Upper lobe of left lung (tissue), 6 donors: Measurements from ENCODE around the gene AKT1S1. TPM values are rescaled to one million over a fixed set of nuclear protein-coding genes. Genes with fewer than 3 reads are reported as not detected.

Source experiments
- ATAC-seq, 2 donors: fragments of 200-7000 bp; cut with Tn5 transposase; one replicate each; pipeline ENCODE4 v1.9.1; 2022; ENCODE audit warnings: mild to moderate bottlenecking in 2 of 2, moderate library complexity in 2 of 2; ENCODE audit not compliant: low FRiP score in 2 of 2
- DNase-seq, 2 donors: peaks; one replicate each; pipeline ENCODE4 v3.0.0-alpha.2; 2019 to 2020
- H3K27ac ChIP-seq, 4 donors: fragments of 200-600 bp; sonication (generic); one replicate each; pipeline ENCODE4 v1.5.1; 2016 to 2019
- H3K27me3 ChIP-seq, 4 donors: fragments of 200-600 bp; sonication (generic); one replicate each; pipeline ENCODE4 v1.5.1; 2017 to 2019
- H3K36me3 ChIP-seq, 4 donors: fragments of 200-600 bp; sonication (generic); one replicate each; pipeline ENCODE4 v1.5.1; 2016 to 2019
- H3K4me1 ChIP-seq, 4 donors: fragments of 200-600 bp; sonication (generic); one replicate each; pipeline ENCODE4 v1.5.1; 2018 to 2019
- H3K4me3 ChIP-seq, 4 donors: fragments of 200-600 bp; sonication (generic); one replicate each; pipeline ENCODE4 v1.5.1; 2017 to 2019; ENCODE audit warnings: mild to moderate bottlenecking in 2 of 4, moderate library complexity in 1 of 4
- H3K9me3 ChIP-seq, 4 donors: fragments of 200-600 bp; sonication (generic); one replicate each; pipeline ENCODE4 v1.5.1; 2018 to 2019
- EP300 ChIP-seq, 4 donors: sonication (generic); formaldehyde crosslinking; IDR thresholded peaks; one replicate each; pipeline ENCODE4 v1.5.1; 2017; ENCODE audit warnings: antibody characterized with exemption in 4 of 4, control low read depth in 2 of 4
- POLR2A ChIP-seq, 4 donors: fragments of 450-650 bp; IDR thresholded peaks; one replicate each; pipeline ENCODE4 v1.5.1; 2016 to 2017; ENCODE audit warnings: antibody characterized with exemption in 4 of 4, mild to moderate bottlenecking in 2 of 4
- POLR2AphosphoS5 ChIP-seq, 2 donors: sonication (generic); formaldehyde crosslinking; IDR thresholded peaks; one replicate each; pipeline ENCODE4 v1.5.1; 2017; ENCODE audit warnings: antibody characterized with exemption in 2 of 2
- WGBS, 2 donors: methylation state at CpG; one replicate each; pipeline ENCODE4 v1.1.5; 2017 to 2018; 5-methylcytosine and 5-hydroxymethylcytosine counted together
- total RNA-seq, 6 donors: library from RNA; depleted of rRNA in 4 of 6; stranded (reverse); fragments of >200 nt in 4 of 6; gene quantifications; one replicate each; pipeline versions ENCODE4 v1.1.0 to v1.2.1, GENCODE V29; 2016 to 2021
- TF ChIP-seq, protein P1 (sequence below), 6 experiments: fragments of 450-650 bp in 4 of 6; fragments of 200-600 bp in 2 of 6; sonication (generic) in 2 of 6; IDR thresholded peaks; one replicate each; pipeline ENCODE4 v1.5.1; 2016 to 2019; ENCODE audit warnings: antibody characterized with exemption in 6 of 6
- donor health status: DM: no; HTN: no; CAD: no; lungs with moderate emphysema.
- donor health status: DM: no; HTN: yes; CAD: no; lungs with severe emphysema.

Gene AKT1S1
- total RNA-seq, 6 donors from 2014 or later, result 11.8 to 35.5 (median 25.7) TPM

GRCh38 chr19:49916839-49917733 lies 39.9 kb upstream of the AKT1S1 start:
- ATAC-seq (peak in 1 of 2 donors; percentile 28), DNase-seq (peak in 1 of 2 donors; percentile 57)
- H3K36me3 ChIP-seq, result peaks cover 0 to 65% (median 32%) of the 10 kb centered on the region in 4 donors
- H3K9me3 ChIP-seq, result no peaks in the 10 kb centered on the region
- H3K27me3 ChIP-seq, result no peaks in the 10 kb centered on the region
- peak overlapping the region in 1 of 4 donors; percentile 6 for H3K27ac ChIP-seq
- peaks cover 0 to 10% (median 0%) of the 10 kb centered on the region in 4 donors for H3K4me1 ChIP-seq
- H3K4me3 ChIP-seq, result no peak overlapping the region
- WGBS, 2 donors, result 71 to 79% methylated on average over 21 of the region's 21 CpGs
- TF ChIP-seq EP300 (IDR thresholded peaks at IDR 0.05), result no peak
- TF ChIP-seq, protein P1, sequence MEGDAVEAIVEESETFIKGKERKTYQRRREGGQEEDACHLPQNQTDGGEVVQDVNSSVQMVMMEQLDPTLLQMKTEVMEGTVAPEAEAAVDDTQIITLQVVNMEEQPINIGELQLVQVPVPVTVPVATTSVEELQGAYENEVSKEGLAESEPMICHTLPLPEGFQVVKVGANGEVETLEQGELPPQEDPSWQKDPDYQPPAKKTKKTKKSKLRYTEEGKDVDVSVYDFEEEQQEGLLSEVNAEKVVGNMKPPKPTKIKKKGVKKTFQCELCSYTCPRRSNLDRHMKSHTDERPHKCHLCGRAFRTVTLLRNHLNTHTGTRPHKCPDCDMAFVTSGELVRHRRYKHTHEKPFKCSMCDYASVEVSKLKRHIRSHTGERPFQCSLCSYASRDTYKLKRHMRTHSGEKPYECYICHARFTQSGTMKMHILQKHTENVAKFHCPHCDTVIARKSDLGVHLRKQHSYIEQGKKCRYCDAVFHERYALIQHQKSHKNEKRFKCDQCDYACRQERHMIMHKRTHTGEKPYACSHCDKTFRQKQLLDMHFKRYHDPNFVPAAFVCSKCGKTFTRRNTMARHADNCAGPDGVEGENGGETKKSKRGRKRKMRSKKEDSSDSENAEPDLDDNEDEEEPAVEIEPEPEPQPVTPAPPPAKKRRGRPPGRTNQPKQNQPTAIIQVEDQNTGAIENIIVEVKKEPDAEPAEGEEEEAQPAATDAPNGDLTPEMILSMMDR (IDR thresholded peaks at IDR 0.05), result peak in 2 of 6 experiments; percentile 6 to 11

- WGBS, 2 donors, result 93 to 99% methylated on average over 6 of the region's 6 CpGs
- TF ChIP-seq, protein P1 (IDR thresholded peaks at IDR 0.05), result peak in 1 of 6 experiments; percentile 12
- TF ChIP-seq EP300 (IDR thresholded peaks at IDR 0.05) (no peak), POLR2AphosphoS5 (IDR thresholded peaks at IDR 0.05) (no peak), POLR2A (IDR thresholded peaks at IDR 0.05) (no peak)
- no peak overlapping the region for H3K27ac ChIP-seq
- H3K36me3 ChIP-seq, result peaks cover 0 to 52% (median 21%) of the 10 kb centered on the region in 4 donors
- ATAC-seq, result no peak
- no peaks in the 10 kb centered on the region for H3K9me3 ChIP-seq
- H3K27me3 ChIP-seq, result no peaks in the 10 kb centered on the region
- H3K4me3 ChIP-seq, result no peak overlapping the region
- DNase-seq, result no peak
- H3K4me1 ChIP-seq, result peaks cover 5 to 24% (median 8%) of the 10 kb centered on the region in 4 donors
Measured at GRCh38 chr19:49915271-49915670, 38.1 kb upstream of the AKT1S1 start.

GRCh38 chr19:49913720-49914119 lies 36.6 kb upstream of the AKT1S1 start:
- 88 to 90% methylated on average over 10 of the region's 10 CpGs for WGBS, 2 donors
- Histone ChIP-seq H3K27ac (no peak overlapping the region), H3K4me3 (no peak overlapping the region), H3K27me3 (no peaks in the 10 kb centered on the region), H3K4me1 (peaks cover 5 to 24% (median 8%) of the 10 kb centered on the region in 4 donors), H3K9me3 (no peaks in the 10 kb centered on the region), H3K36me3 (peaks cover 0 to 56% (median 29%) of the 10 kb centered on the region in 4 donors)
- no peak for ATAC-seq
- TF ChIP-seq, protein P1 (IDR thresholded peaks at IDR 0.05), result no peak
- TF ChIP-seq EP300 (IDR thresholded peaks at IDR 0.05) (no peak), POLR2AphosphoS5 (IDR thresholded peaks at IDR 0.05) (no peak), POLR2A (IDR thresholded peaks at IDR 0.05) (no peak)
- DNase-seq, result no peak

DNA sequence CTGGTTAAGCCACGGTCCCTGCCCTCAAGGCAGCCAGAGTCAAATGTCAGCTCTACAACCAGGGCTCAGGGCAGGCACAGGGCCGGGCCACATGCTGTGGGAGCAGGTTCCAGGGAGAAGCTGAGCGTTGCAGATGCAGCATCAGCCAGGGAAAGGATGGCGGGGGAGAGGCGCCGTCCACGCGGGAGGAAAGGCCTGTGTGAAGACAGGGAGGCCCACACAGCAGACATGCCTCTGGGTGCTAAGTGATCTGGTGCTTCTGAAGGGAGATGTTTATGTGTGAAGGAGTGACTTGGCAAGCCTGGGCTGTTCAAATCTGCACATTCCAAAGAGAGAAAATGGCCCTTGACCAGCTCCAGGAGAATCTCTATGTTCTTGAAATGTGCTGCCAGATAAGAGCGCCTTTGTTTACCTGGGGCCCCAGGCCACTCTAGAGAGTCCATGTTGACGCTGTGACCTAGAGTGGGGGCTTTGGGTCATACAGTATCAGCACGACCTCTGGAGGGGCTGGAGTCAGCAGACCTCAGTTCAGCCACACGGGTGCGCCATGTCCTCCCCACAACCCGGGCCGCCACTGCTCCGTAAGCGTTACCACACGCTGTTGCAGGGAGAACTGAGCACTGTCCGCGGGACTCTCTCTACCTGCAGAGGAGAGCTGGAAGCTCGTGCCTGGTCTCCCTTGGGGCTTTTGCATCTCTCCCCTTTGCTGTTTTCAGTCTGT lies 36.0 kb upstream of the AKT1S1 start:
- DNase-seq, result peak in 1 of 2 donors; percentile 69
- no peak for ATAC-seq
- no peaks in the 10 kb centered on the region for H3K9me3 ChIP-seq
- H3K36me3 ChIP-seq, result peaks cover 0 to 58% (median 35%) of the 10 kb centered on the region in 4 donors
- 68 to 76% methylated on average over 14 to 21 of the region's 21 CpGs for WGBS, 2 donors
- no peak for TF ChIP-seq POLR2AphosphoS5 (IDR thresholded peaks at IDR 0.05)
- TF ChIP-seq, protein P1 (IDR thresholded peaks at IDR 0.05), result peak in 1 of 6 experiments; percentile 10
- no peak overlapping the region for H3K4me3 ChIP-seq
- H3K27ac ChIP-seq, result peak overlapping the region in 1 of 4 donors; percentile 15
- H3K4me1 ChIP-seq, result peaks cover 5 to 24% (median 8%) of the 10 kb centered on the region in 4 donors
- no peaks in the 10 kb centered on the region for H3K27me3 ChIP-seq
